AG09319 (cell line): ENCODE data around the gene MC5R.

Experiments used
- DNase-seq: peaks from one replicate; pipeline ENCODE4 v3.0.0-alpha.2; 2010; ENCODE audit warnings: low read depth; ENCODE audit errors: extremely low read depth
- TF ChIP-seq, protein P1 (sequence below): IDR thresholded peaks from 2 replicates; pipeline ENCODE4 v1.5.1; 2011; ENCODE audit warnings: low read depth, mild to moderate bottlenecking, inconsistent platforms, low read length, moderate library complexity

MC5R gene

DNA sequence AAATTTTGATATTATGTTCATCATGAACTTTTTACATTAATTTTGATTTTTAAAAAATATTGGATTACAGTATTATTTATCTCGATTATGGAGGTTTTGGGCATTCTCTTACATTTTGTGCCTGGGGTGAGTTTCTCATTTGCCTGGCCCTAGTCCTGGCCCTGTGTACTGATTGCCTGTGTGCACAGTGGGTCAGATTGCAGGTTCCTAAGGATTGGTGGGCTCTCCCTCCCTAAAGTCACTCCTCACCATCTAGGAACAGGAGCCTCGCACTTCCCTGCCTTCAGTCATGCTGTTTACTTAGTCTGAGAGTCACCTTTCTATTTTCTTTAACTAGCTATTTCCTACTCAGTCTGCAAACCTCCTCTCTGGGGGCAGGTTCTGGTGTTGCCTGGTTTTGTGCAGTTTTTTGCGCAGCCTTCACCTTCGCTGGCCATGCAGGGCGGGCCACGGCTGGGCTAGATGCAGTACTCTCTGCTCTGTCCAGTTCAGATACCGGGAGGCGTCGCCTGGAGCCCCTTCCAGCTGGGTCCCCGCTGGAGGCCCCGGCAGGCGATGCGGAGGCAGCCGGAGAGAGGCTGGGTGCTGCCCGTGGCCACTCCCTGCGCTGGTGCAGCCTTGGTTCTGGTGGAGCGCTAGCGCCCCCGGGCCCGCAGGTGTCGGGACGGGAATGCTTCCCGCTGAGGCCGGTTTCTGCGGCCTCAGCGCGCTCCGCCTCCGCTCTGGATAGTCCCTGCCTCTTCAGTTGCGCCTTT, 23.3 kb upstream of the MC5R start:
- DNase-seq: no peak
- TF ChIP-seq, protein P1, sequence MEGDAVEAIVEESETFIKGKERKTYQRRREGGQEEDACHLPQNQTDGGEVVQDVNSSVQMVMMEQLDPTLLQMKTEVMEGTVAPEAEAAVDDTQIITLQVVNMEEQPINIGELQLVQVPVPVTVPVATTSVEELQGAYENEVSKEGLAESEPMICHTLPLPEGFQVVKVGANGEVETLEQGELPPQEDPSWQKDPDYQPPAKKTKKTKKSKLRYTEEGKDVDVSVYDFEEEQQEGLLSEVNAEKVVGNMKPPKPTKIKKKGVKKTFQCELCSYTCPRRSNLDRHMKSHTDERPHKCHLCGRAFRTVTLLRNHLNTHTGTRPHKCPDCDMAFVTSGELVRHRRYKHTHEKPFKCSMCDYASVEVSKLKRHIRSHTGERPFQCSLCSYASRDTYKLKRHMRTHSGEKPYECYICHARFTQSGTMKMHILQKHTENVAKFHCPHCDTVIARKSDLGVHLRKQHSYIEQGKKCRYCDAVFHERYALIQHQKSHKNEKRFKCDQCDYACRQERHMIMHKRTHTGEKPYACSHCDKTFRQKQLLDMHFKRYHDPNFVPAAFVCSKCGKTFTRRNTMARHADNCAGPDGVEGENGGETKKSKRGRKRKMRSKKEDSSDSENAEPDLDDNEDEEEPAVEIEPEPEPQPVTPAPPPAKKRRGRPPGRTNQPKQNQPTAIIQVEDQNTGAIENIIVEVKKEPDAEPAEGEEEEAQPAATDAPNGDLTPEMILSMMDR: peak; percentile 24

DNA sequence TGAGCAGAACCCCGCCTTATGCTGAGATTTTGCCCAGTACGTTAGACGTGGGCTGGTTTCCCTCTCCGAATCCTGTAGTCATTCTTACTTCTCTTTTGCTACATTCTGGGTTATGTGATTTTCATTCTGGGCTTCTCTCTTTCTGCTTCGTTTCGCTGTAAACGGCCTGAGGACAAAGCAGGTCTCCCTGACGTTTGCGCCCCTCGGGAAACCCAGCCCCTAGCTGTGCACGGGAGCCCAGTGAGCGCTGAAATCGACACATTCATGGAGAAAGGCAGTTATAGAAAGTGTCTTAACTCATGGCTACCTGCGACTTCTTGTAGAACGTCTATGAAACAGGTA, 22.7 kb upstream of the MC5R start:
- no peak for DNase-seq
- TF ChIP-seq, protein P1: no peak

DNA sequence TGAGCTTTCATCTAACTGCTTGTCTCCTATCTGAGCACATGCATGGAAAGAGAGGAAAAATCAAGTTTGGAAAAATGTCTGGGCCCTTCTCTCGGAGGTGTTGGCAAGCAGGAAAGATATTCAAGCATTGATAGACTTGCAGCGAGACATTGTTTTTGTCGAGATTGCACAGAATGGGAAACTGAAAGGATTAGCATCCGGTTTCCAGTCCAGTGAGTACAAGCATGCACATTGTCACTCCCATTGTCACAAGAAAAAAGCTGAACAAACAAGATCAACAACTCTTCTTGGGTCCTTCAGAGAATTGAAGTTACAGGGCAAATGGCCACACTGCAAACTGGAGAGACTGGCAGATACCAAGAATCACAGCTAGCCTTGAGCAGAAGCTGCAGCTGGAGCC, 19.6 kb upstream of the MC5R start:
- no peak for DNase-seq

DNA sequence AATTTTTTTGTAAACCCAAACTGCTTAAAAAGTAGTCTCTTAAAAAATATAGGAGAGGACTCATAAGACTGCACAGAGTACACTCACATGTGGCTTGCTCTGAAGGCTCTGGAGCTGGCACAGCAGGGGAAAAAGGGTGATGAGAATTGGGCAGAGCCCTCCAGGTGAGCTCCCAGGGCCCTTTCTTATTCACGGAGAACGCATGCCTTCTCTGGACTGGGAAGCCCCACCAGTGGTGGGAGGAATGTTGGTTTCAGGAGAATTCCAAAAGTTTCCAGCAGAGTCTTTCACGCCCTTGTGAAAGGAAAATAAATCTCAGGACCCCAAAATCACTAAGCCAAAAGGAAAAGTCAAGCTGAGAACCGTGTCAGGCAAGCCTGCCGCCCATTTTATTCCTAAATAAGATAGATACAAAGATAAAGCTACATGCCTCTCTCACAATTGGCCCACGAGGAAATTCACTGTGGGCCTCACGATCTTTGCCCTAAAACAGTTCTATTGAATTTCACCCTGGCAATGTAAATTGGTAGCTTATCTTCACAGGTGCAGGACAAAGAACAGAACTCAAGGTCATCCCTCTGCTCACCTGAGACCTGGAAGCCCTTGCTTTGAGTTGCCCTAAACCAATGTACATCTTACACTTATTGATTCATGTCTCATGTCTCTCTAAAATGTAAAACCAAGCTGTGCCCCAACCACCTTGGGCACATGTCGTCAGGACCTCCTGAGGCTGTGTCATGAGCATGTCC, 15.5 kb upstream of the MC5R start:
- no peak for DNase-seq
- TF ChIP-seq, protein P1: no peak

More for the DNA sequence above, 19.6 kb upstream of the MC5R start:
- TF ChIP-seq, protein P1: no peak

DNA sequence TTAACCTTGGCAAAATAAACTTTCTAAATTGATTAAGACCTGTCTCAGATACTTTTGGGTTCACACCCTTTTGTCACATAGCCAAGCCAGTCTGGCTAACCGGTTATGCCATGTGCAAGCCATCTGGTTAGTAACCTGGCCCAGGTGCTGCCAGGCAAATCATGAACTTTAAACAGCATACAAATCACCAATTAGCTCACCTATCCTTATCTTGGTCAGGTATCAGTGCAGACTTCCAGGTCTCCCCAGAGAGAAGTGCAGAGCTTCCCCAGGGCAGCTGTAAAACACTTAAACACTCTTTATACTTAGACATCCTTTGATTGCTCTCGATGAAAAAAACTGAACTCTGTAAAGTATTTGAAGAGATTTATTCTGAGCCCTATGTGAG, 14.9 kb upstream of the MC5R start:
- TF ChIP-seq, protein P1: no peak
- no peak for DNase-seq

DNA sequence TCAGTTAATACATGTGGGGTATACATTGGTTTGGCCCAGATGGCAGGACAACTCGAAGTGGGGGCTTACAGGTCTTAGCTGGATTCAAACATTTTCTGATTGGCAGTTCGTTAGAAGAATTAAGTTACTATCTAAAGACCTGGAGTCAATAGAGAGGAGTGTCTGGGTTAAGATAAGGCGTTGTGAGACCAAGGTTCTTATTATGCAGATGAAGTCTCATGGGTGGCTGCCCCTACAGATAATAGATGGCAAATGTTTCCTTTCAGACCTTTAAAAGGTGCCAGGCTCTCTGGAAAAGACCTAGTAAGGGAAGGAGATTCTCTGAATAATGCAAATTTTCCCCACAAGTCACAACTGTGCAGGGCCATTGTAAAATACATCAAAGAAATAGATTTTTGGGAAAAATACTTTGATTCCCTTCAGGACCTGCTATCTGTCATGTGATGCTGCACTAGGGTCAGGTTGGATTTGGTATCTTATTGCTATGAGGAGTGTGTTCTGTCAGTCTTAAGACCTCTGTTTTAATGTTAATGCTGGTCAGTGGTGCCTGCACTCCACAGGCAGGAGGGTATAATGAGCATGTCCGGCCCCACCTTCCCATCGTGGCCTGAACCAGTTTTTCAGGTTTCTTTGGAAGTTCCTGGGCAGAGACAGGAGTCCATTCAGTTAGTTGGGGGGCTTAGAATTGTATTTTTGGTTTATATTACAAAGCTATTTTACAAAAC, 14.3 kb upstream of the MC5R start:
- TF ChIP-seq, protein P1: no peak
- no peak for DNase-seq
